Ishikawa (cell line): ENCODE results near the gene RTN1.

ENCODE experiments used
- CEBPB ChIP-seq: IDR thresholded peaks from 2 replicates; pipeline ENCODE4 v1.6.1; 2012
- CREB1 ChIP-seq: IDR thresholded peaks from 2 replicates; pipeline ENCODE4 v1.6.1; 2012; ENCODE audit warnings: low read depth
- EGR1 ChIP-seq: IDR thresholded peaks from 2 replicates; pipeline ENCODE4 v1.6.1; 2012
- EP300 ChIP-seq: IDR thresholded peaks from 2 replicates; pipeline ENCODE4 v1.6.1; 2012; ENCODE audit warnings: borderline replicate concordance
- FOXM1 ChIP-seq: IDR thresholded peaks from 2 replicates; pipeline ENCODE4 v1.6.1; 2012; ENCODE audit warnings: low read depth, borderline replicate concordance
- RAD21 ChIP-seq: IDR thresholded peaks from 2 replicates; pipeline ENCODE4 v1.6.1; 2012; ENCODE audit warnings: low read depth
- REST ChIP-seq: IDR thresholded peaks from 2 replicates; pipeline ENCODE4 v1.6.1; 2012; ENCODE audit warnings: low read depth, mild to moderate bottlenecking
- TAF1 ChIP-seq: IDR thresholded peaks from 2 replicates; pipeline ENCODE4 v1.6.1; 2012; ENCODE audit warnings: low read depth, mild to moderate bottlenecking
- TCF12 ChIP-seq: IDR thresholded peaks from 2 replicates; pipeline ENCODE4 v1.6.1; 2012; ENCODE audit warnings: low read depth
- TEAD4 ChIP-seq: IDR thresholded peaks from 2 replicates; pipeline ENCODE4 v1.6.1; 2012
- YY1 ChIP-seq: IDR thresholded peaks from 2 replicates; pipeline ENCODE4 v1.6.1; 2012; ENCODE audit warnings: low read depth
- TF ChIP-seq, protein P1 (sequence below): IDR thresholded peaks from 2 replicates; pipeline ENCODE4 v1.6.1; 2012

- no peak for TF ChIP-seq RAD21
- TF ChIP-seq FOXM1 = no peak
- TF ChIP-seq TEAD4 = no peak
- TF ChIP-seq EP300 = no peak
- TF ChIP-seq REST = no peak
- TF ChIP-seq, protein P1, sequence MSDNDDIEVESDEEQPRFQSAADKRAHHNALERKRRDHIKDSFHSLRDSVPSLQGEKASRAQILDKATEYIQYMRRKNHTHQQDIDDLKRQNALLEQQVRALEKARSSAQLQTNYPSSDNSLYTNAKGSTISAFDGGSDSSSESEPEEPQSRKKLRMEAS = no peak
- TF ChIP-seq CEBPB = no peak
- no peak for TF ChIP-seq TCF12
- TF ChIP-seq EGR1 = no peak
- TF ChIP-seq TAF1 = no peak
- TF ChIP-seq YY1 = no peak
- no peak for TF ChIP-seq CREB1
Observed at GRCh38 chr14:59895721-59896120, 25.1 kb upstream of the RTN1 start.
